Panc1 (cell line): ENCODE data around the gene TMEM101. TPM values are rescaled to one million over a fixed set of nuclear protein-coding genes. Genes with fewer than 3 reads are reported as not detected.

Source experiments
- ATAC-seq: fragments of 200-7000 bp; cut with Tn5 transposase; 2 replicates; pipeline ENCODE4 v1.9.1; 2020; ENCODE audit warnings: mild to moderate bottlenecking, moderate library complexity
- BruUV-seq: library from RNA; stranded (reverse); fragments of 400-500 nt; replicated peaks from 2 replicates; lab custom pipeline; 2021; lab: Mats Ljungman, UMichigan
- CTCF ChIA-PET: fragments of 300-600 bp; sonication (Branson Sonifier 250); formaldehyde crosslinking; loops from one replicate; lab custom pipeline; 2022; ENCODE audit warnings: antibody characterized with exemption; lab: Charles Lee
- POLR2A ChIA-PET: fragments of 300-600 bp; sonication (Branson Sonifier 250); formaldehyde crosslinking; loops from one replicate; lab custom pipeline; 2022; ENCODE audit warnings: antibody characterized with exemption; lab: Charles Lee
- DNase-seq: peaks from one replicate; pipeline ENCODE4 v3.0.0-alpha.2; 2010; ENCODE audit warnings: low read depth, low spot score
- H3K27ac ChIP-seq: 2 replicates; pipeline ENCODE4 v1.5.1; 2011; ENCODE audit warnings: mild to moderate bottlenecking, low read length, inconsistent platforms
- H3K27me3 ChIP-seq: fragments of 200-500 bp; sonication (Bioruptor generic); 2 replicates; pipeline ENCODE4 v1.6.0; 2014; ENCODE audit warnings: low read length, inconsistent platforms; ENCODE audit not compliant: control insufficient read depth, insufficient read depth
- H3K36me3 ChIP-seq: fragments of 200-500 bp; sonication (Bioruptor generic); 2 replicates; pipeline ENCODE4 v1.5.1; 2014; ENCODE audit warnings: inconsistent platforms, mild to moderate bottlenecking, low read length, moderate library complexity; ENCODE audit not compliant: control insufficient read depth, insufficient read depth
- H3K4me1 ChIP-seq: 2 replicates; pipeline ENCODE4 v1.5.1; 2011; ENCODE audit warnings: inconsistent platforms, mild to moderate bottlenecking, low read length, moderate library complexity; ENCODE audit not compliant: control insufficient read depth, insufficient read depth
- H3K4me3 ChIP-seq, 2 experiments: 2 replicates each; pipeline ENCODE4 v1.5.1; 2011 to 2012; ENCODE audit warnings: low read depth in 2 of 2, low read length in 2 of 2, mild to moderate bottlenecking in 2 of 2, inconsistent platforms in 1 of 2, moderate library complexity in 1 of 2
- H3K9me3 ChIP-seq: fragments of 200-500 bp; sonication (Bioruptor generic); 2 replicates; pipeline ENCODE4 v1.5.1; 2014; ENCODE audit warnings: low read depth, mild to moderate bottlenecking, inconsistent platforms, low read length, moderate library complexity; ENCODE audit not compliant: control insufficient read depth, insufficient read depth
- POLR2AphosphoS5 ChIP-seq: IDR thresholded peaks from 2 replicates; pipeline ENCODE4 v1.6.1; 2012; ENCODE audit warnings: mild to moderate bottlenecking, low read depth, low read length, moderate library complexity
- SIN3A ChIP-seq: IDR thresholded peaks from 2 replicates; pipeline ENCODE4 v1.6.1; 2012; ENCODE audit warnings: low read depth, mild to moderate bottlenecking, low read length, moderate library complexity, borderline replicate concordance; ENCODE audit not compliant: insufficient read depth
- TCF7L2 ChIP-seq: IDR thresholded peaks from 2 replicates; pipeline ENCODE4 v1.6.1; 2011; ENCODE audit warnings: mild to moderate bottlenecking, low read depth, low read length, inconsistent platforms
- in situ Hi-C: cut with HindIII; loops from 2 replicates; pipeline ENCODE4 v1.10.0; 2016; ENCODE audit warnings: low sequenced_read_pairs, low pct_unique_long_range_greater_than_20kb
- intact Hi-C: fragments of 100-400 bp; cut with micrococcal nuclease; formaldehyde crosslinking; loops from one replicate; pipeline ENCODE4 v1.10.0; 2022; ENCODE audit not compliant: unreplicated experiment
- total RNA-seq: library from RNA; stranded (reverse); gene quantifications from one replicate; pipeline ENCODE4 v1.2.1, GENCODE V29; 2021; ENCODE audit not compliant: unreplicated experiment
- TF ChIP-seq, protein P1 (sequence below): fragments of 450-650 bp; IDR thresholded peaks from 2 replicates; pipeline ENCODE4 v1.5.1; 2017; ENCODE audit warnings: mild to moderate bottlenecking
- TF ChIP-seq, protein P2 (sequence below), 2 experiments: IDR thresholded peaks; 2 replicates each; pipeline ENCODE4 v1.6.1; 2011 to 2012; ENCODE audit warnings: low read depth in 2 of 2, control low read depth in 1 of 2, low read length in 1 of 2, mild to moderate bottlenecking in 1 of 2, moderate library complexity in 1 of 2; ENCODE audit not compliant: insufficient read depth in 1 of 2

The TMEM101 gene
- total RNA-seq, 1 experiment from 2014 or later = 32.8 TPM

DNA sequence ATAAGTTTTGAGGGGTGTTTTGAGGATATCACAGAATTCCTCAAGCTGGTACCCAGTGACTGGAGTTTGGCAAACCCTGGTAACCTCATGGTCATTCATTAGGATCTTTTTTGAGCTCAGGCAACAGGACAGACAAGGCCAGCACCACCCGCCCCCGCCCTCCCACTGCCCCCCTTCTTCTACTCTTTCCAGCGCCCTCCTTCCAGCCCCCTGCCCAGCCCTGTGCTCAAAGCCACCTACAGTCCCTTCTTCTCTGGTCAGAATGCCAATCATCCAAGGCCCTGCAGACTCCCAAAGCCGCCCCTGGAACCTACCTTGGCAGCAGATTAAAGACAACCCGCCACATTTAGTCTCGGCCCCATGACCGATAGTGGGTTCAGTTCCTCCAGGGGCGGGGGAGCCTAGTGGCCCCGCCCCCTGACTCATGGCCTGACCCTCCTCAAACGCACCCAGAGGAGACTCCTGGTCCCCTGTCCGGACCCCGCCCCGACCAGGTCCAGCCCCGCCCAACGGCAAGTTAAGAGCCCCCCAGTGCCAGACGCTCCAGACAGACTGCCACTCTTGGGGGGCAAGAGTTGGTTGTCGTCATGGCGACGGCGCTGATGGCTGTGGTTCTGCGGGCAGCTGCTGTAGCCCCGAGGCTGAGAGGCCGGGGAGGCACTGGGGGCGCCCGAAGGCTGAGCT lies 10.5 kb downstream of the TMEM101 start, which contains the start of gene NAGS:
NAGS (plus strand) TSS at position 546 of the 684 bp plus-strand sequence; CDS start at position 588, 42 bp downstream.
- ATAC-seq = no peak
- Histone ChIP-seq H3K36me3 (no peaks in the 10 kb centered on the region; the same call in 1 of the 2 replicates), H3K4me1 (peaks cover 8% of the 10 kb centered on the region), H3K9me3 (no peaks in the 10 kb centered on the region), H3K27ac (no peak within 1 kb of the TSS), H3K27me3 (no peaks in the 10 kb centered on the region), H3K4me3 (peak within 1 kb of the TSS; percentile 50 to 69)
- intact Hi-C loops = no loop called here
- TF ChIP-seq, protein P1, sequence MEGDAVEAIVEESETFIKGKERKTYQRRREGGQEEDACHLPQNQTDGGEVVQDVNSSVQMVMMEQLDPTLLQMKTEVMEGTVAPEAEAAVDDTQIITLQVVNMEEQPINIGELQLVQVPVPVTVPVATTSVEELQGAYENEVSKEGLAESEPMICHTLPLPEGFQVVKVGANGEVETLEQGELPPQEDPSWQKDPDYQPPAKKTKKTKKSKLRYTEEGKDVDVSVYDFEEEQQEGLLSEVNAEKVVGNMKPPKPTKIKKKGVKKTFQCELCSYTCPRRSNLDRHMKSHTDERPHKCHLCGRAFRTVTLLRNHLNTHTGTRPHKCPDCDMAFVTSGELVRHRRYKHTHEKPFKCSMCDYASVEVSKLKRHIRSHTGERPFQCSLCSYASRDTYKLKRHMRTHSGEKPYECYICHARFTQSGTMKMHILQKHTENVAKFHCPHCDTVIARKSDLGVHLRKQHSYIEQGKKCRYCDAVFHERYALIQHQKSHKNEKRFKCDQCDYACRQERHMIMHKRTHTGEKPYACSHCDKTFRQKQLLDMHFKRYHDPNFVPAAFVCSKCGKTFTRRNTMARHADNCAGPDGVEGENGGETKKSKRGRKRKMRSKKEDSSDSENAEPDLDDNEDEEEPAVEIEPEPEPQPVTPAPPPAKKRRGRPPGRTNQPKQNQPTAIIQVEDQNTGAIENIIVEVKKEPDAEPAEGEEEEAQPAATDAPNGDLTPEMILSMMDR = no peak
- TF ChIP-seq SIN3A = no peak
- no peak for TF ChIP-seq POLR2AphosphoS5
- no peak for TF ChIP-seq TCF7L2
- TF ChIP-seq, protein P2, sequence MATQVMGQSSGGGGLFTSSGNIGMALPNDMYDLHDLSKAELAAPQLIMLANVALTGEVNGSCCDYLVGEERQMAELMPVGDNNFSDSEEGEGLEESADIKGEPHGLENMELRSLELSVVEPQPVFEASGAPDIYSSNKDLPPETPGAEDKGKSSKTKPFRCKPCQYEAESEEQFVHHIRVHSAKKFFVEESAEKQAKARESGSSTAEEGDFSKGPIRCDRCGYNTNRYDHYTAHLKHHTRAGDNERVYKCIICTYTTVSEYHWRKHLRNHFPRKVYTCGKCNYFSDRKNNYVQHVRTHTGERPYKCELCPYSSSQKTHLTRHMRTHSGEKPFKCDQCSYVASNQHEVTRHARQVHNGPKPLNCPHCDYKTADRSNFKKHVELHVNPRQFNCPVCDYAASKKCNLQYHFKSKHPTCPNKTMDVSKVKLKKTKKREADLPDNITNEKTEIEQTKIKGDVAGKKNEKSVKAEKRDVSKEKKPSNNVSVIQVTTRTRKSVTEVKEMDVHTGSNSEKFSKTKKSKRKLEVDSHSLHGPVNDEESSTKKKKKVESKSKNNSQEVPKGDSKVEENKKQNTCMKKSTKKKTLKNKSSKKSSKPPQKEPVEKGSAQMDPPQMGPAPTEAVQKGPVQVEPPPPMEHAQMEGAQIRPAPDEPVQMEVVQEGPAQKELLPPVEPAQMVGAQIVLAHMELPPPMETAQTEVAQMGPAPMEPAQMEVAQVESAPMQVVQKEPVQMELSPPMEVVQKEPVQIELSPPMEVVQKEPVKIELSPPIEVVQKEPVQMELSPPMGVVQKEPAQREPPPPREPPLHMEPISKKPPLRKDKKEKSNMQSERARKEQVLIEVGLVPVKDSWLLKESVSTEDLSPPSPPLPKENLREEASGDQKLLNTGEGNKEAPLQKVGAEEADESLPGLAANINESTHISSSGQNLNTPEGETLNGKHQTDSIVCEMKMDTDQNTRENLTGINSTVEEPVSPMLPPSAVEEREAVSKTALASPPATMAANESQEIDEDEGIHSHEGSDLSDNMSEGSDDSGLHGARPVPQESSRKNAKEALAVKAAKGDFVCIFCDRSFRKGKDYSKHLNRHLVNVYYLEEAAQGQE (IDR thresholded peaks at IDR 0.05; ENCODE audit: insufficient read depth in 1 of 2, low read depth in 2 of 2, low read length in 1 of 2) = no peak
- no peak for DNase-seq
- no TSS peak for BruUV-seq
- ChIA-PET POLR2A (no interaction called here), CTCF (interaction anchor here (0.6 kb wide), 1 partner anchor 42 kb away, joined by 8 read pairs; no protein-coding TSS in a partner anchor)
- in situ Hi-C loops = no loop called here

DNA sequence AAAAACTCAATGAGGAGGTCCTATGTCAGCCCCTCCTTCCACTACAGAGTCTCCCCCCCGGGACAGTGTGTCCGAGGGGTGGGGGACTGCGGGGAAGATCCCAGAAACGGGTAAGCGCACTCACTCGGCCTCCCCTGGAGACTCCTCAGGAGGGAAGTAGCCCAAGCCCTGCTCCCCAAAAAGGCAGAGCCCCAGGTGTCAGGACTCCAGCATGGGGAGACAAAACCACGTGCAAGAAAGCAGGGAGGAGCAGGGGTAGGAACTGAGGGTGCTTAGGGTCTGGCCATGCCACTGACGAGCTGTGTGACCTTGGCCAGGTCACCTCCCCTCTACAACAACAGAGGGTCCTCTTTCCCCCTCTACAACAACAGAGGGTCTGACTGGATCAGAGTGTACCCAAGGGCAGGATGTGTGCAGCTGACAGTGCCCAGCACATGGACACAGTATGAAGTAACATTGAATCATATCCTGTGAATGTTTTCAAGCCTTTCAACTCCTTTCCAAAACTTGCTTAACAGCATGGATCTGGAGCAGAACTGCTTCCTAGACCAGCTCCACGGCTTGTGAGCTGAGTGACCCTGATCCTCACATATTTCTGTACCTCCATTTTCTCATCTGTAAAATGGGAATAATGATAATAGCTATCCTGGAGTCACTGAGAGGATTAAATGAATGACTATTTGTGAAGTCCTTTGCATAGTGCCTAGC lies 12.5 kb downstream of the TMEM101 start:
- POLR2A ChIA-PET = no interaction called here
- in situ Hi-C loops = no loop called here

More for the DNA sequence above, 12.5 kb downstream of the TMEM101 start:
- no peaks in the 10 kb centered on the region for H3K27me3 ChIP-seq
- intact Hi-C loops = no loop called here
- no peak overlapping the region for H3K4me3 ChIP-seq
- no peaks in the 10 kb centered on the region for H3K9me3 ChIP-seq
- DNase-seq = no peak
- H3K36me3 ChIP-seq = no peaks in the 10 kb centered on the region; the same call in 1 of the 2 replicates
- H3K4me1 ChIP-seq = no peaks in the 10 kb centered on the region; the same call in 1 of the 2 replicates
- CTCF ChIA-PET = no interaction called here
- ATAC-seq = no peak
- no TSS peak for BruUV-seq
- TF ChIP-seq POLR2AphosphoS5 (no peak), TCF7L2 (no peak), SIN3A (no peak)
- TF ChIP-seq, protein P1 = no peak
- TF ChIP-seq, protein P2 (IDR thresholded peaks at IDR 0.05; ENCODE audit: insufficient read depth in 1 of 2, low read depth in 2 of 2, low read length in 1 of 2) = no peak
- no peak overlapping the region for H3K27ac ChIP-seq
